Measurements from ENCODE around the gene RNU6-8. TPM values are rescaled to one million over a fixed set of nuclear protein-coding genes. Genes with fewer than 3 reads are reported as not detected.

The RNU6-8 gene
- total and polyA plus RNA-seq, 10 of the 15 experiments (the other 5 are each of a cell fraction or from before 2014, with no cell fraction given), result not detected

DNA sequence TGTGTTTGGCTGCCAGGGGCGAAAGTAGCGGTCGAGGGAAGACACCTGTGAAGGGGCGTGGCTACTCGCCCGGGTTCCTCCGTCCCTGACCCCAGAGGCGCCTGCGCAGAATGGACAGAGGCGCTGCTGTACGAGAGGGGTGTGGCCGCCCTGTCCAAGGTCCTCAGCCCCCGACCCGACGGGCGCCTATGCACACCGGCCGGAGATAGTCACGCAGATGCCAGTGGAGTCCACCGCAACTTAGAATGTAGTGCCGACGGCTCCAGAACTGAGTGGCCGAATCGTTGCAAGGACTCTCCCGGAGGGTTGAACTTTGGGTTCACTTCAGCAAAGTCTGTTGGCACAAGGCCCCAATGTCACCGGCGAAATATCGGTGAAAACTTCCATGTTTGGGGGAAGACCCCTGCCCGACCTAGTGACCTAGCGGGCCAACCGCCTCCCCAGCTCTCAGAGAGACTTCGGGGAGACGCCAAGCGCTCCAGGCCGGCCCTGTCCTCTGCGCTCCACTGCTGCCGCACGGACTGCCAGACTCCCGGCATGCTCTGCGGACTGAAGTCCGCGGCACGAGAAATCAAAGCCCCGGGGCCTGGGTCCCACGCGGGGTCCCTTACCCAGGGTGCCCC lies 1.8 kb downstream of the RNU6-8 start (continued):
- TF ChIP-seq, protein P1, sequence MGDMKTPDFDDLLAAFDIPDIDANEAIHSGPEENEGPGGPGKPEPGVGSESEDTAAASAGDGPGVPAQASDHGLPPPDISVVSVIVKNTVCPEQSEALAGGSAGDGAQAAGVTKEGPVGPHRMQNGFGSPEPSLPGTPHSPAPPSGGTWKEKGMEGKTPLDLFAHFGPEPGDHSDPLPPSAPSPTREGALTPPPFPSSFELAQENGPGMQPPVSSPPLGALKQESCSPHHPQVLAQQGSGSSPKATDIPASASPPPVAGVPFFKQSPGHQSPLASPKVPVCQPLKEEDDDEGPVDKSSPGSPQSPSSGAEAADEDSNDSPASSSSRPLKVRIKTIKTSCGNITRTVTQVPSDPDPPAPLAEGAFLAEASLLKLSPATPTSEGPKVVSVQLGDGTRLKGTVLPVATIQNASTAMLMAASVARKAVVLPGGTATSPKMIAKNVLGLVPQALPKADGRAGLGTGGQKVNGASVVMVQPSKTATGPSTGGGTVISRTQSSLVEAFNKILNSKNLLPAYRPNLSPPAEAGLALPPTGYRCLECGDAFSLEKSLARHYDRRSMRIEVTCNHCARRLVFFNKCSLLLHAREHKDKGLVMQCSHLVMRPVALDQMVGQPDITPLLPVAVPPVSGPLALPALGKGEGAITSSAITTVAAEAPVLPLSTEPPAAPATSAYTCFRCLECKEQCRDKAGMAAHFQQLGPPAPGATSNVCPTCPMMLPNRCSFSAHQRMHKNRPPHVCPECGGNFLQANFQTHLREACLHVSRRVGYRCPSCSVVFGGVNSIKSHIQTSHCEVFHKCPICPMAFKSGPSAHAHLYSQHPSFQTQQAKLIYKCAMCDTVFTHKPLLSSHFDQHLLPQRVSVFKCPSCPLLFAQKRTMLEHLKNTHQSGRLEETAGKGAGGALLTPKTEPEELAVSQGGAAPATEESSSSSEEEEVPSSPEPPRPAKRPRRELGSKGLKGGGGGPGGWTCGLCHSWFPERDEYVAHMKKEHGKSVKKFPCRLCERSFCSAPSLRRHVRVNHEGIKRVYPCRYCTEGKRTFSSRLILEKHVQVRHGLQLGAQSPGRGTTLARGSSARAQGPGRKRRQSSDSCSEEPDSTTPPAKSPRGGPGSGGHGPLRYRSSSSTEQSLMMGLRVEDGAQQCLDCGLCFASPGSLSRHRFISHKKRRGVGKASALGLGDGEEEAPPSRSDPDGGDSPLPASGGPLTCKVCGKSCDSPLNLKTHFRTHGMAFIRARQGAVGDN (IDR thresholded peaks at IDR 0.05), result peak; percentile 65
- TF ChIP-seq SIN3A (IDR thresholded peaks at IDR 0.05; ENCODE audit: low read depth, low read length), result 0 out of 2 replicates have a peak, but pooled peaks have one; percentile 45
- peak in 1 of 2 experiments; percentile 59; a peak in 2 of 4 replicates for TF ChIP-seq BHLHE40 (IDR thresholded peaks at IDR 0.05; ENCODE audit: borderline replicate concordance in 1 of 2, low read depth in 2 of 2, low read length in 1 of 2)
- TF ChIP-seq REST (IDR thresholded peaks at IDR 0.05; ENCODE audit: low read depth, low read length), result peak; percentile 79; the same call in 1 of the 2 replicates
- TF ChIP-seq RAD21 (IDR thresholded peaks at IDR 0.05; ENCODE audit: insufficient read depth, low read depth, low read length), result no peak
- TF ChIP-seq FOXK2 (IDR thresholded peaks at IDR 0.05), result peak; percentile 48
- TF ChIP-seq IKZF1 (conservative IDR thresholded peaks at IDR 0.05), result peak; percentile 38; the same call in 1 of the 2 replicates
- TF ChIP-seq POLR2A (IDR thresholded peaks at IDR 0.05; ENCODE audit: low read depth, low read length), result peak; percentile 25; the same call in 1 of the 2 replicates
- no peak for TF ChIP-seq NFXL1 (IDR thresholded peaks at IDR 0.05; ENCODE audit: borderline replicate concordance)
- TF ChIP-seq TCF12 (IDR thresholded peaks at IDR 0.05; ENCODE audit: low read depth, low read length), result no peak

Data from GM12878 (cell line).